NK-92 treated with Interleukin-12 subunit alpha and Interleukin-12 subunit beta, amount 100 ng/mL, for 24 hours (cell line): ENCODE results near the gene FN3KRP.
A peak's percentile ranks its signal among the peaks of the same experiment; 100 is the strongest.
"Not testable (repeated sequence)": the region's sequence is repeated elsewhere in the genome, so short reads cannot be mapped to it uniquely, and the experiment has no call there.

Experiments
- DNase-seq: peaks from one replicate; lab custom pipeline; 2025; lab: John Stamatoyannopoulos, UW

The FN3KRP gene

DNA sequence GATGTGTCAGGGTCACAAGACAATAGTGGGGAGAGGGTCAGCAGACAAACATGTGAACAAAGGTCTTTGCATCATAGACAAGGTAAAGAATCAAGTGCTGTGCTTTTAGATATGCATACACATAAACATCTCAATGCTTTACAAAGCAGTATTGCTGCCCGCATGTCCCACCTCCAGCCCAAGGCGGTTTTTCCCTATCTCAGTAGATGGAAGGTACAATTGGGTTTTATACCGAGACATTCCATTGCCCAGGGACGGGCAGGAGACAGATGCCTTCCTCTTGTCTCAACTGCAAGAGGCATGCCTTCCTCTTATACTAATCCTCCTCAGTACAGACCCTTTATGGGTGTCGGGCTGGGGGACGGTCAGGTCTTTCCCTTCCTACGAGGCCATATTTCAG is 28.2 kb downstream of the FN3KRP start:
- not testable (repeated sequence) for DNase-seq

GRCh38 chr17:82745524-82745923 is 29.0 kb downstream of the FN3KRP start:
- no peak for DNase-seq

- DNase-seq: no peak
These were observed 32.2 kb downstream of the FN3KRP start for GRCh38 chr17:82748756-82749155.

GRCh38 chr17:82750241-82750908 is 33.9 kb downstream of the FN3KRP start:
- DNase-seq: no peak

DNA sequence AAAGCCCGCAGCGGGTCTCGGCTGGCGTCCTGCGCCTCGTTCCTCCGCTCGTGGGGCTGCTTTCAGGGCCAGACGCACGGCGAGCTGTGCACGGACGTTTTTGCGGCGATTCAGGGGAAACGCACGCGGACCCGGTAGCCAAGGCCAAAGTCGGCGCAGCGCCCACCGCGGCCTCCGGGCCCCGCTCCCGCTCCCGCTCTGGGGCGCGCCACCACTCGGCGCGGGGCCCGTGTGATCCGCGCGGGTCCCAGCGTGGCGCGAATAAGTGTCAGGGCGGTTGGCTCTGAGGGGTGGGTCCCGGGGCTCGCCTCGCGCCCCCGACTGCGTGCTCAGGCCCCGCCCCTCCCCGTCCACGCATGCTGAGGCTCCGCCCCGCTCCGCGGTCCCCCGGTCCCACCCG is 34.7 kb downstream of the FN3KRP start:
- DNase-seq: no peak

GRCh38 chr17:82751571-82752370 is 35.3 kb downstream of the FN3KRP start, which contains the start of gene TBCD:
Gene TBCD (plus strand): TSS chr17:82752065. CDS start chr17:82752194, 129 bp downstream.
- peak; percentile 77 for DNase-seq

- no peak for DNase-seq
These were observed 36.1 kb downstream of the FN3KRP start for GRCh38 chr17:82752371-82753200.

DNA sequence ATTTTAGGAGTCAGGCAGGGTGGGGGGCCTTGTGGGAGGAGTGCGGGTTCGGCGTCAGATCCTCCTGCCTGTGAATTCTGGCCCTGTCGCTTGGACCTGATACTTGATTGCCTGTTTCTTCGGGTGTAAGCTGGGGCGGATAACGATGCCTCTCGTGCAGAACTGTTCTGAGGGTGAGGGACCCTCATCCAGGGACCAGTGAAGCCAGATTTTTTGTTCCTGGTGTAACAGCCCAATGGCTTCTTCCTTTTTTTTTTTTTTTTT is 36.6 kb downstream of the FN3KRP start:
- no peak for DNase-seq

GRCh38 chr17:82754297-82755208 is 38.0 kb downstream of the FN3KRP start:
- DNase-seq: no peak

DNA sequence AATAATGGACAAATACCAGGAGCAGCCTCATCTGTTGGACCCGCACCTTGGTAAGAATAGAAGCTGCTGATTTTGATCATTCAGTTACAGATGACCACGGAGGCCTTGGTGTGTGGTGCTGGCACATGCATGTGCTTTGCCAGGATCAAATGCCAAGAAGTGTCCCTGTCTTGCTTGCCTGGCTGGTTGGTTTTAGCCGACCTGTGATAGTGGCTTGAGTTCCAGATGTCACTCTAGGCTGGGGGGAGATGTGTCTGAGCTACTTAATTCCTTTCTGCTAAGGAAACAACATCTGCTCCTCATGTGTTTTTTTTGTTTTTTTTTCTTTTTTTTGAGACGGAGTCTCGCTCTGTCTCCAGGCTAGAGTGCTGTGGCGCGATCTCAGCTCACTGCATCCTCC is 39.7 kb downstream of the FN3KRP start:
- no peak for DNase-seq

- DNase-seq: no peak
These were observed 48.9 kb downstream of the FN3KRP start for GRCh38 chr17:82765371-82765770.

- DNase-seq: no peak
These were observed 50.7 kb downstream of the FN3KRP start for GRCh38 chr17:82767041-82767754.

- DNase-seq: no peak
These were observed 52.5 kb downstream of the FN3KRP start for GRCh38 chr17:82769041-82769440.

- no peak for DNase-seq
These were observed 55.5 kb downstream of the FN3KRP start for GRCh38 chr17:82772026-82772425.

GRCh38 chr17:82774456-82774855 is 58.0 kb downstream of the FN3KRP start:
- not testable (repeated sequence) for DNase-seq

DNA sequence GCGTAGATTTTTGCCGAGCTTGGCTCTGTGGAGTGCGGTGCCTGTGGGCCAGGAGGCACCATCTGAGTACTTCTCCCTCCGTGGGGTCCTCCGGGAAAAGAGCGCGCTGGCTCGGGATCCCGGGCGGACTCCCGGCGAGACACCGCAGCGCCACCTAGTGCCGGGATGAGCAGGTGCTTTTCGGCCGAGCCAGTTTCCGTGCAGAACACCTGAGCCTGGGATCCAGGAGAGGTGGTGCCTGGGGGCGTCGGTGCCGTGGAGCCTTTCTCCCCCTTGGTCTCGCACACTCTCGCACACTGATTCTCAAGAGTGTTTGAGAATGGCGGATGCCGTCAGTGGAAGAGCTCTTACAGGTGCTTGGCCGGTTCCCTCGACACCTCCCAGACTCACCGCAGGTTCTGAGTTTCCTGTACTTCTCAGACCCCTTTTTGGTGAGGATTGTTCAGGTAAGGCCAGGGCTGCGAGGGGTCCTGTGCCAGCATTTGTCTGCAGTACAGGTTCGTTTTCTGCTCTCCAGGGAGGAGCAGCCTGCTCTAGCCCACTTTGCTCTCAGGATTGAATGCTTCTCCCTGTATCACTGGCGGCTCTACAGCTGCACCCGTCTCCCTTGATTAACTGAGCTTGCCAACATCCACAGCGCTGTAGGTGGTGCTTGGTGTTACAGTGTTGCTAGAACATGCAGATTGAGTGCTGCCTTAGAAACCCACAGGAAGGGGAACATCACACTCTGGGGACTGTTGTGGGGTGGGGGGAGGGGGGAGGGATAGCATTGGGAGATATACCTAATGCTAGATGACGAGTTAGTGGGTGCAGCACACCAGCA is 58.7 kb downstream of the FN3KRP start:
- DNase-seq: no peak

DNA sequence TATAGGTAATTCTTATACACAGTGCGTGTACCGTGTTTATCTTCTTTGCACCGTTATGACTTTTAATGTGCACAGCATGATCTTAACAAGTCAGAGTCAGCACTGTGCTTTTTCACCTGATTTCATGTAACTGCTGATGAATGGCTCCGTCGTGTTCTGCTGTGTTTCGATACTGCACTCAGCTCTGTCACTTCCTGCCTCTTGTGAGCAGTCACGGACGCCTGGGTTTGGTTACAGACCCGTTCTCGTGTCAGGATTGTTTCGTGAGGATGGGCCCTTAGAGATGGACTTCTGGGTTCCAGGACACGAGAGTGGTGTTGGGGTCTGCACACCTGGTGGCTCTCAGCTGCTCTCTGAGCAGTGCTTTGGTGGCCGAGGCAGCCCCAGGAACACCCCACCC is 59.9 kb downstream of the FN3KRP start:
- DNase-seq: no peak
